Activated CD8-positive, alpha-beta memory T cell treated with anti-CD3 and anti-CD28 coated beads, Interleukin-2, amount 10 ng/mL, durations not matched to agents 7 days and 5 days (primary cell): ENCODE measurements around the gene WDR90. TPM values are rescaled to one million over a fixed set of nuclear protein-coding genes. Genes with fewer than 3 reads are reported as not detected.

Source experiments
- ATAC-seq: fragments of 150-1000 bp; cut with Tn5 transposase; one replicate; pipeline ENCODE4 v1.10.0; 2021; ENCODE audit warnings: moderate library complexity
- CTCF ChIA-PET: fragments of 350-600 bp; sonication (Branson Sonifier 250); formaldehyde crosslinking; loops from one replicate; lab custom pipeline; 2021; ENCODE audit warnings: antibody characterized with exemption; lab: Charles Lee
- DNase-seq: peaks from one replicate; pipeline ENCODE4 v3.0.0-alpha.2; 2020
- H3K27ac Mint-ChIP-seq: one replicate; pipeline ENCODE4 v1.8.0; 2021; ENCODE audit warnings: mild to moderate bottlenecking, mixed read lengths
- H3K27me3 Mint-ChIP-seq: one replicate; pipeline ENCODE4 v1.8.0; 2021; ENCODE audit warnings: mixed read lengths
- H3K36me3 Mint-ChIP-seq: one replicate; pipeline ENCODE4 v1.8.0; 2021; ENCODE audit warnings: mild to moderate bottlenecking, mixed read lengths
- H3K4me1 Mint-ChIP-seq: one replicate; pipeline ENCODE4 v1.8.0; 2021; ENCODE audit warnings: mixed read lengths
- H3K4me3 Mint-ChIP-seq: one replicate; pipeline ENCODE4 v1.8.0; 2021; ENCODE audit warnings: mild to moderate bottlenecking, moderate library complexity, mixed read lengths
- H3K9me3 Mint-ChIP-seq: one replicate; pipeline ENCODE4 v1.8.0; 2022; ENCODE audit warnings: low read depth, mixed read lengths
- total RNA-seq, 2 experiments: library from RNA; stranded (reverse); gene quantifications; one replicate each; pipeline ENCODE4 v1.2.3, GENCODE V29; 2021

Gene WDR90
- total RNA-seq, 2 experiments from 2014 or later = 74.7 to 108 TPM

- Mint-ChIP-seq H3K27me3 (no peaks in the 10 kb centered on the region), H3K4me1 (peaks cover 11% of the 10 kb centered on the region), H3K36me3 (no peaks in the 10 kb centered on the region), H3K9me3 (no peaks in the 10 kb centered on the region), H3K4me3 (no peak overlapping the region), H3K27ac (no peak overlapping the region)
- DNase-seq = no peak
- CTCF ChIA-PET = interaction anchor here (1.7 kb wide), 1 partner anchor 10 kb away, joined by 7 read pairs; no protein-coding TSS in a partner anchor
- ATAC-seq = no peak
These were observed 11.1 kb upstream of the WDR90 start for GRCh38 chr16:638034-638543.

DNA sequence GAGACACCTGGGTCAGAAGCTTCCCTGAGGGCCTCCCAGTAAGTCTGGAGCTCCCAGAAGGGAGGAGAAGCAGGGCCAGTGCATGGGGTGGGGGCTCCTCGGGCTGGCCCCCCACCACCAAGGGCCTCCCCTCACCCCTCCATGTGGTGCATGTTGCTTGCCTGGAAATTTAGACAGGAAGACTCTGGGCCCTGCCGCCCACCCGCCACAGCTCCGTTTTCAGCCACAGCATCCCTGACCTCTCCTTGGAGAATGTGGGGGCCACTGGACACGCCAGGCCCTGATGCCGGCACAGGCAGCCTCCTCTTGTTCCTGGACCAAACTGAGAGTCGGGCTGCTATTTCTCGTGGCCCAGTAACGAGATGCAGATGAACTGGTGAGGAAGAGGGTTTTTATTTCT, 10.3 kb upstream of the WDR90 start:
- no peak overlapping the region for H3K27ac Mint-ChIP-seq
- H3K4me3 Mint-ChIP-seq = no peak overlapping the region
- CTCF ChIA-PET = interaction anchor here (1.7 kb wide), 1 partner anchor 9 kb away, joined by 7 read pairs; no protein-coding TSS in a partner anchor

GRCh38 chr16:640614-641013, 8.6 kb upstream of the WDR90 start:
- ATAC-seq (no peak), DNase-seq (no peak)
- CTCF ChIA-PET = interaction anchor here (0.7 kb wide), 1 partner anchor 7 kb away, joined by 4 read pairs; no protein-coding TSS in a partner anchor
- H3K27me3 Mint-ChIP-seq = no peaks in the 10 kb centered on the region
- no peak overlapping the region for H3K27ac Mint-ChIP-seq
- H3K36me3 Mint-ChIP-seq = no peaks in the 10 kb centered on the region
- H3K9me3 Mint-ChIP-seq = no peaks in the 10 kb centered on the region
- peaks cover 17% of the 10 kb centered on the region for H3K4me1 Mint-ChIP-seq
- peak overlapping the region; percentile 41 for H3K4me3 Mint-ChIP-seq

More for the DNA sequence above, 10.3 kb upstream of the WDR90 start:
- Mint-ChIP-seq H3K36me3 (no peaks in the 10 kb centered on the region), H3K4me1 (peaks cover 14% of the 10 kb centered on the region), H3K27me3 (no peaks in the 10 kb centered on the region), H3K9me3 (no peaks in the 10 kb centered on the region)
- ATAC-seq (no peak), DNase-seq (no peak)

GRCh38 chr16:641326-642188, 7.6 kb upstream of the WDR90 start, which contains the start of gene MCRIP2:
Gene MCRIP2 (plus strand): TSS chr16:641828. CDS start chr16:641992, 164 bp downstream.
- CTCF ChIA-PET = interaction anchor here (1.0 kb wide), 1 partner anchor 62 kb away, joined by 3 read pairs; no protein-coding TSS in a partner anchor
- peak within 1 kb of the TSS; percentile 44 for H3K27ac Mint-ChIP-seq
- DNase-seq (peak; percentile 82), ATAC-seq (peak; percentile 75)
- no peaks in the 10 kb centered on the region for H3K27me3 Mint-ChIP-seq
- no peaks in the 10 kb centered on the region for H3K9me3 Mint-ChIP-seq
- peak within 1 kb of the TSS; percentile 69 for H3K4me3 Mint-ChIP-seq
- H3K36me3 Mint-ChIP-seq = no peaks in the 10 kb centered on the region
- H3K4me1 Mint-ChIP-seq = peaks cover 17% of the 10 kb centered on the region

- peak overlapping the region; percentile 69 for H3K4me3 Mint-ChIP-seq
- peak overlapping the region; percentile 44 for H3K27ac Mint-ChIP-seq
- H3K4me1 Mint-ChIP-seq = peaks cover 14% of the 10 kb centered on the region
- H3K36me3 Mint-ChIP-seq = no peaks in the 10 kb centered on the region
- no peaks in the 10 kb centered on the region for H3K27me3 Mint-ChIP-seq
- CTCF ChIA-PET = interaction anchor here (0.7 to 1.9 kb wide), 4 partner anchors 22 to 63 kb away, joined by 3 to 6 read pairs (median 3); partner anchors contain the start of gene RHOT2
- H3K9me3 Mint-ChIP-seq = no peaks in the 10 kb centered on the region
- ATAC-seq (peak; percentile 51), DNase-seq (peak; percentile 62)
These were observed 6.7 kb upstream of the WDR90 start for GRCh38 chr16:642189-643049.

GRCh38 chr16:643050-643368, 6.2 kb upstream of the WDR90 start:
- no peaks in the 10 kb centered on the region for H3K27me3 Mint-ChIP-seq
- peak overlapping the region; percentile 69 for H3K4me3 Mint-ChIP-seq
- H3K4me1 Mint-ChIP-seq = peaks cover 15% of the 10 kb centered on the region
- H3K36me3 Mint-ChIP-seq = no peaks in the 10 kb centered on the region
- DNase-seq = no peak
- no peaks in the 10 kb centered on the region for H3K9me3 Mint-ChIP-seq
- CTCF ChIA-PET = interaction anchor here (0.7 to 1.9 kb wide), 3 partner anchors 21 to 43 kb away, joined by 3 to 6 read pairs (median 3); partner anchors contain the start of gene RHOT2
- H3K27ac Mint-ChIP-seq = no peak overlapping the region
- ATAC-seq = no peak

DNA sequence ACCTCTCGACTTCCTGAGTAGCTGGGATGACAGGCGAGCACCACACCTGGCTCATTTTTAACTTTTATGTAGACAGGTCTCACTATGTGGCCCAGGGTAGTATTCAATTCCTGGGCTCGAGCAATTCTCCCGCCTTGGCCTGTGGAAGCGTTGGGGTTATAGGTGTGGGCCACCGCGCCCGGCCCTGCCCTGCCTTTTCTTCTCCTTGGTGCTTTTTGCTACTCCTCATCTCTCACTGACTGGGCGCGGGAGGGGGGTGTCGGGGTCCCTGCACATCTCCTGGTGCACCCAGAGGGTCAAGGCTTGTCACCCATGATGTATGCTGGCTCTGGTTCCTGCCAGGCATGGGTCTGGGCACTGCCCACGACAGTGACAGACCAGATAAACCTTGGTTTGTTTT, 4.6 kb upstream of the WDR90 start:
- Mint-ChIP-seq H3K4me1 (peaks cover 17% of the 10 kb centered on the region), H3K36me3 (no peaks in the 10 kb centered on the region), H3K4me3 (no peak overlapping the region), H3K9me3 (no peaks in the 10 kb centered on the region), H3K27ac (peak overlapping the region; percentile 59), H3K27me3 (no peaks in the 10 kb centered on the region)
- ATAC-seq (no peak), DNase-seq (no peak)
- CTCF ChIA-PET = no interaction called here

- no peak overlapping the region for H3K27ac Mint-ChIP-seq
- H3K27me3 Mint-ChIP-seq = no peaks in the 10 kb centered on the region
- DNase-seq (no peak), ATAC-seq (no peak)
- H3K9me3 Mint-ChIP-seq = no peaks in the 10 kb centered on the region
- H3K4me3 Mint-ChIP-seq = no peak overlapping the region
- peaks cover 24% of the 10 kb centered on the region for H3K4me1 Mint-ChIP-seq
- CTCF ChIA-PET = no interaction called here
- no peaks in the 10 kb centered on the region for H3K36me3 Mint-ChIP-seq
These were observed 3.1 kb upstream of the WDR90 start for GRCh38 chr16:645852-646678.

DNA sequence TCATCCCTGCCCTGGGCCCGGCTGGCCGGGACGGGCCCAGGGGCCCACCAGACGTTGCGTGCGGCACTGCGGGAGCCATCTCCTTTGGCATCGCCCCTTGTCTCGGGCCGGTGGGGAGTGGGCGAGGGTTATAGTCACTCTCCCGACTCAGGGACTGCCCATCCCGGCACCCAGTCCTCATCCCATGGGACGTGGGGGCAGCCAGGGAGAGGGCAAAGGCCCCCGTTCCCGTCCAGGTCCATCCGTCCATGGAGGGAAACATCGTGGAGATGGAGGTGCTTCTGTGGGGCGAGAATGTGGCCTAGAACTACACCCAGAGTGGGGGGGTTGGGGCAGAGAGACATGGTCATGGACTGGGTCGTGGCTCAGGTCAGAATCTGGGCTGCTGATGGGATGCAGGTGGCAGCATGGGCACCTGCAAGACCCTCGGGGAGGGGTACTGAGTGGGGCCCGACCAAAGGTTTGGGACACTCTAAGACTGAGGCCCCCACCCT, 2.4 kb upstream of the WDR90 start:
- DNase-seq (no peak), ATAC-seq (no peak)
- H3K4me1 Mint-ChIP-seq = peaks cover 24% of the 10 kb centered on the region
- H3K4me3 Mint-ChIP-seq = no peak overlapping the region
- H3K27ac Mint-ChIP-seq = no peak overlapping the region
- CTCF ChIA-PET = no interaction called here
- H3K9me3 Mint-ChIP-seq = no peaks in the 10 kb centered on the region
- no peaks in the 10 kb centered on the region for H3K27me3 Mint-ChIP-seq
- no peaks in the 10 kb centered on the region for H3K36me3 Mint-ChIP-seq

DNA sequence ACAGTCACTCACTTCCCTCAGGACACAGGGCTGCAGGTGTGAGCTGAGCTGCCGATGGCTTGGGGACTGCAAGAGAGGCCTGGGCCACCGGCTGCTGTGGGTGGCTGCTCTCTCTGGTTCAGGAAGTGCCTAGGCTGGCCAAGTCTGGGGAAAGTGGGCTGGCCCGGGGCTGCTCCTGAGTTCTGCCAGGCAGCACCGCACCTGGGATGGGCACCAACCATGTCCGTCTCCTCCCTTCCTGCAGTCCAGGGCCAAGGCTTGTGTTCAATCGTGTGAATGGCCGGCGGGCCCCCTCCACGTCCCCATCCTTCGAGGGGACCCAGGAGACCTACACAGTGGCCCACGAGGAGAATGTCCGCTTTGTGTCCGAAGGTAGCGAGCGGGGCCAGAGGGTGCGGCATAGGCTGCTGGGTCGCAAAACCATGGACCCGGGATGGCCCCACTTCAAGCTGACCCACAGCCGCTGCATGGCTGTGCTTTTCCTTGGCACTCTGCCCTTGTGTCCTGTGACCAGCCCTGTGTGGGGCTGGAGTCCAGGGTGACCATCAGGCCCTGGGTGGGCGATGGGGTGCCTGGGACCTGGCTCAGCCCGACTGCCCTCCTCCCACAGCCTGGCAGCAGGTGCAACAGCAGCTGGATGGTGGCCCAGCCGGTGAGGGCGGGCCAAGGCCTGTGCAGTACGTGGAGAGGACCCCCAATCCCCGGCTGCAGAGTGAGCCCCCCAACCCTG, 1.8 kb upstream of the WDR90 start:
- ATAC-seq = no peak
- H3K27ac Mint-ChIP-seq = no peak overlapping the region
- no peak for DNase-seq

DNA sequence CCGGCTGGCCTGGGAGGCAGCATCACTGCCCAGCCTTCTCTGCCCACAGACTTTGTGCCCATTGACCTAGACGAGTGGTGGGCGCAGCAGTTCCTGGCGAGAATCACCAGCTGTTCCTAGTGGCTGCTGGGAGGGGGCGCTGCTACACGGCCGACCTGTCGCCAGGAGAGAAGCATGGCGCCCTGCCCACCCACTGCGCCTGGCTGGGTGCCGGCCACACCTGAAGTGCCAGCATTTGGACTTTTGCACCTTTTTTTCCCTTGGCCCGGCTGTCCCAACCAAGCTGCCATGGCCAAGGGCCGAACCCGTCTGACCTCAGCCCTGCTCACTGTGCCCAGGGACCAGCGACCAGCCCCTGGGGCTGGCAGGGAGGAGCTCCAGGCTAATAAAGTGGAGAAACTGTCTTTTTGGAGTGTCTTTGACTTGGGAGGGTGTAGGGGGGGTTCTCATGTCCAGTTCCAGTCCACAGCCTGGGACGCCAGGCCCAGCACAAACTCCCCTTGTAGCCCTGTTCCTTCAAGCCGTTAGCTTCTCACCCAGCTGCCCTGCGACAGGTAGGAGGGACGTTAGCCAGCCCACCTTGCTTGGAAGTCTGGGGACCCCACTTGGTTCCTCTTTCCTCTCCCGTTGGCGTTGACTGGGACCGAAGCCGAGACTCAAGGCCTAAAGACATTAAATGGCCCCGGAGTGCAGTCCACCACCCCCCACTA, 939 bp upstream of the WDR90 start:
- H3K9me3 Mint-ChIP-seq = no peaks in the 10 kb centered on the region
- H3K4me1 Mint-ChIP-seq = peaks cover 20% of the 10 kb centered on the region
- peak overlapping the region; percentile 75 for H3K4me3 Mint-ChIP-seq
- ATAC-seq (peak; percentile 25), DNase-seq (peak; percentile 66)
- H3K27ac Mint-ChIP-seq = peak overlapping the region; percentile 78
- no peaks in the 10 kb centered on the region for H3K36me3 Mint-ChIP-seq
- H3K27me3 Mint-ChIP-seq = no peaks in the 10 kb centered on the region
- CTCF ChIA-PET = interaction anchor here (0.6 to 2.5 kb wide), 15 partner anchors 8 to 119 kb away, joined by 3 to 13 read pairs (median 3); partner anchors contain the start of genes CIAO3, METTL26, NHLRC4 and PIGQ

More for the DNA sequence above, 1.8 kb upstream of the WDR90 start:
- CTCF ChIA-PET = interaction anchor here (0.6 to 1.7 kb wide), 9 partner anchors 7 to 93 kb away, joined by 3 to 7 read pairs (median 3); partner anchors contain the start of genes CIAO3, METTL26 and NHLRC4
- Mint-ChIP-seq H3K9me3 (no peaks in the 10 kb centered on the region), H3K36me3 (no peaks in the 10 kb centered on the region), H3K4me3 (no peak overlapping the region), H3K4me1 (peaks cover 24% of the 10 kb centered on the region), H3K27me3 (no peaks in the 10 kb centered on the region)
